GM18520 (cell line): ENCODE data around the gene HSFX2.
"Not testable (repeated sequence)": the region's sequence is repeated elsewhere in the genome, so short reads cannot be mapped to it uniquely, and the experiment has no call there.

Experiments used
- ATAC-seq: cut with Tn5 transposase; IDR thresholded peaks from one replicate; pipeline ENCODE4 v1.9.1; 2021; ENCODE audit not compliant: unreplicated experiment

HSFX2 gene

GRCh38 chrX:149595214-149595613 is at the start of gene HSFX2:
HSFX2 (minus strand) TSS chrX:149595314; CDS start chrX:149594700, 614 bp downstream.
- ATAC-seq, result not testable (repeated sequence)

- no peak for ATAC-seq
These were observed 48.4 kb upstream of the HSFX2 start for GRCh38 chrX:149643496-149643895.

GRCh38 chrX:149641835-149642234 is 46.7 kb upstream of the HSFX2 start:
- ATAC-seq, result no peak

GRCh38 chrX:149641432-149641831 is 46.3 kb upstream of the HSFX2 start:
- no peak for ATAC-seq

GRCh38 chrX:149639568-149639967 is 44.5 kb upstream of the HSFX2 start:
- ATAC-seq, result no peak

- no peak for ATAC-seq
These were observed 43.7 kb upstream of the HSFX2 start for GRCh38 chrX:149638860-149639259.

GRCh38 chrX:149633511-149633910 is 38.4 kb upstream of the HSFX2 start:
- ATAC-seq, result no peak

GRCh38 chrX:149631234-149632165 is 36.4 kb upstream of the HSFX2 start, which contains the start of gene TMEM185A:
TMEM185A (minus strand) TSS chrX:149631792; CDS start chrX:149631580, 212 bp downstream.
- peak; percentile 67 for ATAC-seq

GRCh38 chrX:149630681-149631233 is 35.6 kb upstream of the HSFX2 start:
- ATAC-seq, result no peak

GRCh38 chrX:149629730-149630387 is 34.7 kb upstream of the HSFX2 start:
- no peak for ATAC-seq

GRCh38 chrX:149628768-149629167 is 33.7 kb upstream of the HSFX2 start:
- ATAC-seq, result no peak

- ATAC-seq, result no peak
These were observed 33.2 kb upstream of the HSFX2 start for GRCh38 chrX:149628280-149628679.

GRCh38 chrX:149626829-149627228 is 31.7 kb upstream of the HSFX2 start:
- ATAC-seq, result not testable (repeated sequence)

GRCh38 chrX:149619662-149620061 is 24.5 kb upstream of the HSFX2 start:
- ATAC-seq, result not testable (repeated sequence)

GRCh38 chrX:149618871-149619270 is 23.8 kb upstream of the HSFX2 start:
- ATAC-seq, result no peak

GRCh38 chrX:149611623-149612175 is 16.6 kb upstream of the HSFX2 start:
- ATAC-seq, result no peak

GRCh38 chrX:149610511-149610910 is 15.4 kb upstream of the HSFX2 start:
- no peak for ATAC-seq

- ATAC-seq, result no peak
These were observed 12.6 kb upstream of the HSFX2 start for GRCh38 chrX:149607699-149608098.

GRCh38 chrX:149605248-149605885 is 10.3 kb upstream of the HSFX2 start:
- not testable (repeated sequence) for ATAC-seq

- ATAC-seq, result not testable (repeated sequence)
These were observed 3.5 kb upstream of the HSFX2 start for GRCh38 chrX:149598603-149599002.

GRCh38 chrX:149595943-149596342 is 829 bp upstream of the HSFX2 start:
- ATAC-seq, result not testable (repeated sequence)
